Neural progenitor cell (in vitro differentiated cells): ENCODE data around the gene CMTM4. TPM values are rescaled to one million over a fixed set of nuclear protein-coding genes. Genes with fewer than 3 reads are reported as not detected.

Source experiments
- DNase-seq: peaks from one replicate; pipeline ENCODE4 v3.0.0-alpha.2; 2016; ENCODE audit warnings: low spot score
- H2AFZ ChIP-seq: fragments of 200-600 bp; sonication (generic); replicated peaks from 2 replicates; pipeline ENCODE4 v1.6.1; 2016; ENCODE audit warnings: antibody characterized with exemption
- H3F3A ChIP-seq: fragments of 200-600 bp; sonication (generic); 2 replicates; pipeline ENCODE4 v1.6.1; 2016; ENCODE audit warnings: antibody characterized with exemption, low read depth
- H3K27ac ChIP-seq: fragments of 200-600 bp; sonication (generic); 2 replicates; pipeline ENCODE4 v1.5.1; 2016; ENCODE audit warnings: mild to moderate bottlenecking
- H3K27me3 ChIP-seq: fragments of 200-600 bp; sonication (generic); 2 replicates; pipeline ENCODE4 v1.6.1; 2016; ENCODE audit warnings: mild to moderate bottlenecking, moderate library complexity
- H3K36me3 ChIP-seq: fragments of 200-600 bp; sonication (generic); 2 replicates; pipeline ENCODE4 v1.5.1; 2016
- H3K4me1 ChIP-seq: fragments of 200-600 bp; sonication (generic); 2 replicates; pipeline ENCODE4 v1.6.1; 2016; ENCODE audit warnings: mixed run types
- H3K4me2 ChIP-seq: fragments of 200-600 bp; sonication (generic); 2 replicates; pipeline ENCODE4 v1.6.1; 2016
- H3K4me3 ChIP-seq: fragments of 200-600 bp; sonication (generic); 2 replicates; pipeline ENCODE4 v1.5.1; 2016
- H3K79me2 ChIP-seq: fragments of 200-600 bp; sonication (generic); 2 replicates; pipeline ENCODE4 v1.6.1; 2016; ENCODE audit warnings: low read depth
- H3K9ac ChIP-seq: fragments of 200-600 bp; sonication (generic); 2 replicates; pipeline ENCODE4 v1.6.1; 2016
- H3K9me3 ChIP-seq: fragments of 200-600 bp; sonication (generic); 2 replicates; pipeline ENCODE4 v1.5.1; 2016; ENCODE audit warnings: low read depth
- H4K20me1 ChIP-seq: fragments of 200-600 bp; sonication (generic); 2 replicates; pipeline ENCODE4 v1.6.1; 2016; ENCODE audit warnings: low read depth
- H3K27ac Mint-ChIP-seq: 3 replicates; pipeline ENCODE4 v1.8.0; 2021; ENCODE audit warnings: mixed read lengths
- H3K27me3 Mint-ChIP-seq: 2 replicates; pipeline ENCODE4 v1.8.0; 2022; ENCODE audit warnings: low read depth, mild to moderate bottlenecking, inconsistent platforms, moderate library complexity, mixed read lengths; ENCODE audit not compliant: insufficient read depth
- H3K36me3 Mint-ChIP-seq: 3 replicates; pipeline ENCODE4 v1.8.0; 2021; ENCODE audit warnings: mixed read lengths
- H3K4me1 Mint-ChIP-seq: 3 replicates; pipeline ENCODE4 v1.8.0; 2021; ENCODE audit warnings: mixed read lengths
- H3K4me3 Mint-ChIP-seq: 3 replicates; pipeline ENCODE4 v1.8.0; 2021; ENCODE audit warnings: mild to moderate bottlenecking, moderate library complexity, mixed read lengths
- H3K9me3 Mint-ChIP-seq: 3 replicates; pipeline ENCODE4 v1.8.0; 2020; ENCODE audit warnings: mixed read lengths
- EZH2 ChIP-seq: fragments of 200-600 bp; sonication (generic); IDR thresholded peaks from 2 replicates; pipeline ENCODE4 v1.6.1; 2017; ENCODE audit warnings: antibody characterized with exemption, mild to moderate bottlenecking, moderate library complexity
- EZH2phosphoT487 ChIP-seq: fragments of 200-600 bp; sonication (generic); IDR thresholded peaks from 2 replicates; pipeline ENCODE4 v1.6.1; 2017; ENCODE audit warnings: antibody characterized with exemption
- total RNA-seq: library from RNA; depleted of rRNA; stranded (reverse); fragments of >200 nt; gene quantifications from 2 replicates; pipeline ENCODE4 v1.2.3, GENCODE V29; 2015; ENCODE audit warnings: low replicate concordance
- TF ChIP-seq, protein P1 (sequence below): fragments of 200-600 bp; sonication (generic); IDR thresholded peaks from 2 replicates; pipeline ENCODE4 v1.5.1; 2017; ENCODE audit warnings: antibody characterized with exemption, mild to moderate bottlenecking

The CMTM4 gene
- total RNA-seq, 1 donor from 2014 or later = 25.9 TPM

GRCh38 chr16:66616592-66616991 lies 80.0 kb downstream of the CMTM4 start:
- H3K79me2 ChIP-seq = no peaks in the 10 kb centered on the region
- H3K27ac ChIP-seq = no peak overlapping the region
- peaks cover 24% of the 10 kb centered on the region for H3F3A ChIP-seq
- no peak overlapping the region for H3K4me3 ChIP-seq
- H3K9ac ChIP-seq = no peak overlapping the region
- TF ChIP-seq EZH2phosphoT487 (no peak), EZH2 (no peak)
- TF ChIP-seq, protein P1, sequence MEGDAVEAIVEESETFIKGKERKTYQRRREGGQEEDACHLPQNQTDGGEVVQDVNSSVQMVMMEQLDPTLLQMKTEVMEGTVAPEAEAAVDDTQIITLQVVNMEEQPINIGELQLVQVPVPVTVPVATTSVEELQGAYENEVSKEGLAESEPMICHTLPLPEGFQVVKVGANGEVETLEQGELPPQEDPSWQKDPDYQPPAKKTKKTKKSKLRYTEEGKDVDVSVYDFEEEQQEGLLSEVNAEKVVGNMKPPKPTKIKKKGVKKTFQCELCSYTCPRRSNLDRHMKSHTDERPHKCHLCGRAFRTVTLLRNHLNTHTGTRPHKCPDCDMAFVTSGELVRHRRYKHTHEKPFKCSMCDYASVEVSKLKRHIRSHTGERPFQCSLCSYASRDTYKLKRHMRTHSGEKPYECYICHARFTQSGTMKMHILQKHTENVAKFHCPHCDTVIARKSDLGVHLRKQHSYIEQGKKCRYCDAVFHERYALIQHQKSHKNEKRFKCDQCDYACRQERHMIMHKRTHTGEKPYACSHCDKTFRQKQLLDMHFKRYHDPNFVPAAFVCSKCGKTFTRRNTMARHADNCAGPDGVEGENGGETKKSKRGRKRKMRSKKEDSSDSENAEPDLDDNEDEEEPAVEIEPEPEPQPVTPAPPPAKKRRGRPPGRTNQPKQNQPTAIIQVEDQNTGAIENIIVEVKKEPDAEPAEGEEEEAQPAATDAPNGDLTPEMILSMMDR = no peak
- Mint-ChIP-seq H3K27ac (no peak overlapping the region), H3K4me3 (no peak overlapping the region), H3K4me1 (peaks cover 27% of the 10 kb centered on the region), H3K9me3 (no peaks in the 10 kb centered on the region), H3K27me3 (peaks cover 3% of the 10 kb centered on the region), H3K36me3 (peaks cover 30% of the 10 kb centered on the region)
- peaks cover 5% of the 10 kb centered on the region for H4K20me1 ChIP-seq
- H3K27me3 ChIP-seq = no peaks in the 10 kb centered on the region
- peaks cover 12% of the 10 kb centered on the region for H3K4me1 ChIP-seq
- peak overlapping the region; percentile 18 for H3K4me2 ChIP-seq
- H3K9me3 ChIP-seq = no peaks in the 10 kb centered on the region
- no peak overlapping the region for H2AFZ ChIP-seq
- no peak for DNase-seq
- H3K36me3 ChIP-seq = peaks cover 10% of the 10 kb centered on the region

GRCh38 chr16:66616169-66616568 lies 80.4 kb downstream of the CMTM4 start:
- no peak overlapping the region for H3K4me3 Mint-ChIP-seq
- peaks cover 10% of the 10 kb centered on the region for H3K36me3 ChIP-seq
- peaks cover 33% of the 10 kb centered on the region for H3K36me3 Mint-ChIP-seq
- peaks cover 12% of the 10 kb centered on the region for H3K4me1 ChIP-seq
- H3K27me3 Mint-ChIP-seq = peaks cover 3% of the 10 kb centered on the region
- peaks cover 5% of the 10 kb centered on the region for H4K20me1 ChIP-seq
- no peaks in the 10 kb centered on the region for H3K79me2 ChIP-seq
- no peak for DNase-seq
- no peak overlapping the region for H3K9ac ChIP-seq
- H3K4me3 ChIP-seq = no peak overlapping the region
- H2AFZ ChIP-seq = no peak overlapping the region
- H3K4me1 Mint-ChIP-seq = peaks cover 27% of the 10 kb centered on the region
- no peaks in the 10 kb centered on the region for H3K9me3 Mint-ChIP-seq
- H3K27me3 ChIP-seq = no peaks in the 10 kb centered on the region
- H3F3A ChIP-seq = peaks cover 24% of the 10 kb centered on the region
- no peak for TF ChIP-seq EZH2
- no peak for TF ChIP-seq EZH2phosphoT487
- TF ChIP-seq, protein P1 = no peak
- no peak overlapping the region for H3K4me2 ChIP-seq
- no peak overlapping the region for H3K27ac ChIP-seq
- H3K27ac Mint-ChIP-seq = no peak overlapping the region
- H3K9me3 ChIP-seq = no peaks in the 10 kb centered on the region

DNA sequence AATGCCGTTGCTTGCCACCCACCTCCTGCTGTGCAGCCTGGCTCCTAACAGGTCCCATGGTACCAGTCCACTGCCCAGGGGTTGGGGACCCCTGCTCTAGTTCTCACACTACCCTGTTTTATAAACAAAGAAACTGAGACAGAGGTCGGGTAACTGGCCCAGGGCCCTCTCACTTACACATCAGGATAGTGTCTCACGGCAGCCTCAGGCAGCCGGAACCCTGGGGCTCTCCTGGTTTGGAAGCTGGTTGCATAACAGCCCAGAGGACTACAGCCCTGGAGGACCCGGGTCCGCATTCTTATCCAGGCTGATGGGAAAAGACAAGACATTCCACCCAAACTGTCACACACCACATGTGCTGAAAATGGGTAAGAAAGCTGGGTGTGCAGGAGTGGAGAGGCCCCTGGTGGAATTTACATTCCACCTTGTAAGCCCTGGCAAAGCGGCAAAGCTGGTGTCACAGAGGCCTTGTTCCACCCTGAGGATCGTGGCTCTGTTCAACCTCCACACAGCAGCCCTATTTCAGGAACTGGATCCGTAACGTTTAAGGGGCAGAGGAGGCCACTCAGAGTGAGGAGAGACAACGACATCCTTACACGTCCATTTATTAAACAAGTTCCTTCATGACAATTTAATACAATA lies 82.3 kb downstream of the CMTM4 start:
- Histone ChIP-seq H3F3A (peaks cover 24% of the 10 kb centered on the region), H4K20me1 (peaks cover 16% of the 10 kb centered on the region), H3K36me3 (peaks cover 10% of the 10 kb centered on the region), H3K4me1 (peaks cover 12% of the 10 kb centered on the region), H3K79me2 (peaks cover 6% of the 10 kb centered on the region), H3K4me3 (no peak overlapping the region), H3K27me3 (no peaks in the 10 kb centered on the region), H3K4me2 (no peak overlapping the region), H2AFZ (no peak overlapping the region), H3K9me3 (no peaks in the 10 kb centered on the region), H3K9ac (no peak overlapping the region), H3K27ac (peak overlapping the region; percentile 58)
- TF ChIP-seq EZH2phosphoT487 = no peak
- no peak for TF ChIP-seq EZH2
- TF ChIP-seq, protein P1 = no peak
- H3K4me1 Mint-ChIP-seq = peaks cover 15% of the 10 kb centered on the region
- H3K4me3 Mint-ChIP-seq = no peak overlapping the region
- H3K9me3 Mint-ChIP-seq = no peaks in the 10 kb centered on the region
- no peak for DNase-seq
- peaks cover 40% of the 10 kb centered on the region for H3K36me3 Mint-ChIP-seq
- H3K27ac Mint-ChIP-seq = no peak overlapping the region
- peaks cover 6% of the 10 kb centered on the region for H3K27me3 Mint-ChIP-seq
